ENCODE measurements around the gene TAS1R2.
"Not testable (repeated sequence)": the region's sequence is repeated elsewhere in the genome, so short reads cannot be mapped to it uniquely, and the experiment has no call there.

TAS1R2 gene

GRCh38 chr1:18883636-18884418 lies 24.4 kb upstream of the TAS1R2 start:
- DNase-seq, result peak; percentile 22 to 63 (median 58)

GRCh38 chr1:18883079-18883478 lies 23.6 kb upstream of the TAS1R2 start:
- DNase-seq, result no peak

- no peak for DNase-seq
Measured at GRCh38 chr1:18882486-18882885, 23.0 kb upstream of the TAS1R2 start.

GRCh38 chr1:18881642-18882431 lies 22.4 kb upstream of the TAS1R2 start:
- no peak for DNase-seq

GRCh38 chr1:18881164-18881563 lies 21.7 kb upstream of the TAS1R2 start:
- no peak for DNase-seq

- no peak for DNase-seq
Measured at GRCh38 chr1:18880585-18880984, 21.1 kb upstream of the TAS1R2 start.

- DNase-seq, result peak in 1 of 3 experiments; percentile 2
Measured at GRCh38 chr1:18879791-18880309, 20.4 kb upstream of the TAS1R2 start.

- no peak for DNase-seq
Measured at GRCh38 chr1:18879215-18879790, 19.8 kb upstream of the TAS1R2 start.

- DNase-seq, result no peak
Measured at GRCh38 chr1:18878538-18879214, 19.2 kb upstream of the TAS1R2 start.

- no peak for DNase-seq
Measured at GRCh38 chr1:18877282-18877681, 17.8 kb upstream of the TAS1R2 start.

GRCh38 chr1:18876210-18876609 lies 16.8 kb upstream of the TAS1R2 start:
- DNase-seq, result no peak

- no peak for DNase-seq
Measured at GRCh38 chr1:18875796-18876128, 16.3 kb upstream of the TAS1R2 start.

GRCh38 chr1:18875107-18875795 lies 15.8 kb upstream of the TAS1R2 start:
- DNase-seq, result peak; percentile 19 to 68 (median 54)

- no peak for DNase-seq
Measured at GRCh38 chr1:18874600-18874999, 15.1 kb upstream of the TAS1R2 start.

- DNase-seq, result no peak
Measured at GRCh38 chr1:18874036-18874435, 14.6 kb upstream of the TAS1R2 start.

- no peak for DNase-seq
Measured at GRCh38 chr1:18872071-18872611, 12.7 kb upstream of the TAS1R2 start.

GRCh38 chr1:18871401-18872070 lies 12.1 kb upstream of the TAS1R2 start:
- no peak for DNase-seq

- no peak for DNase-seq
Measured at GRCh38 chr1:18870957-18871356, 11.5 kb upstream of the TAS1R2 start.

GRCh38 chr1:18870595-18870865 lies 11.1 kb upstream of the TAS1R2 start:
- not testable (repeated sequence) for DNase-seq

- DNase-seq, result no peak
Measured at GRCh38 chr1:18869847-18870594, 10.6 kb upstream of the TAS1R2 start.

GRCh38 chr1:18868801-18869424 lies 9.5 kb upstream of the TAS1R2 start:
- DNase-seq, result no peak

All from NCI-H1417 (cell line).